SK-N-SH treated with all-trans-retinoic acid at 6 μM for 48 hours (cell line): ENCODE results near the gene GRAMD4.

ENCODE experiments used
- ARNTL ChIP-seq: fragments of 450-650 bp; formaldehyde crosslinking; IDR thresholded peaks from 2 replicates; pipeline ENCODE4 v1.5.0; 2020; ENCODE audit warnings: low read depth, mild to moderate bottlenecking, moderate library complexity, borderline replicate concordance
- BACH2 ChIP-seq: fragments of 250-450 bp; sonication (Bioruptor Pico); IDR thresholded peaks from 2 replicates; pipeline ENCODE4 v1.9.0; 2021; ENCODE audit warnings: mild to moderate bottlenecking, borderline replicate concordance
- CSDC2 ChIP-seq: fragments of 250-450 bp; sonication (Bioruptor Pico); IDR thresholded peaks from 2 replicates; pipeline ENCODE4 v1.5.0; 2020; ENCODE audit warnings: mild to moderate bottlenecking, moderate library complexity
- ESRRG ChIP-seq: fragments of 250-450 bp; sonication (Bioruptor Pico); IDR thresholded peaks from 2 replicates; pipeline ENCODE4 v1.6.1; 2021; ENCODE audit warnings: mild to moderate bottlenecking
- GLIS3 ChIP-seq: fragments of 250-450 bp; sonication (Bioruptor Pico); IDR thresholded peaks from 2 replicates; pipeline ENCODE4 v1.5.0; 2020; ENCODE audit warnings: mild to moderate bottlenecking, moderate library complexity
- PATZ1 ChIP-seq: fragments of 250-450 bp; sonication (Bioruptor Pico); IDR thresholded peaks from 2 replicates; pipeline ENCODE4 v1.8.0; 2020; ENCODE audit warnings: mild to moderate bottlenecking, moderate library complexity, borderline replicate concordance
- RARB ChIP-seq: fragments of 250-450 bp; sonication (Bioruptor Pico); IDR thresholded peaks from 2 replicates; pipeline ENCODE4 v1.8.0; 2021; ENCODE audit warnings: mild to moderate bottlenecking, moderate library complexity
- ZFP3 ChIP-seq: fragments of 250-450 bp; sonication (Bioruptor Pico); IDR thresholded peaks from 2 replicates; pipeline ENCODE4 v1.5.0; 2020; ENCODE audit warnings: mild to moderate bottlenecking, moderate library complexity
- ZFP30 ChIP-seq: fragments of 450-650 bp; formaldehyde crosslinking; IDR thresholded peaks from 2 replicates; pipeline ENCODE4 v1.5.0; 2022; ENCODE audit warnings: mild to moderate bottlenecking, moderate library complexity
- ZNF565 ChIP-seq: fragments of 450-650 bp; formaldehyde crosslinking; conservative IDR thresholded peaks from 2 replicates; pipeline ENCODE4 v1.5.0; 2020; ENCODE audit warnings: low read depth, mild to moderate bottlenecking, moderate library complexity
- ZNF70 ChIP-seq: fragments of 450-650 bp; formaldehyde crosslinking; IDR thresholded peaks from 2 replicates; pipeline ENCODE4 v1.5.0; 2020; ENCODE audit warnings: mild to moderate bottlenecking, moderate library complexity
- TF ChIP-seq, protein P1 (sequence below): fragments of 250-450 bp; sonication (Bioruptor Pico); IDR thresholded peaks from 2 replicates; pipeline ENCODE4 v1.5.1; 2021; ENCODE audit warnings: mild to moderate bottlenecking, moderate library complexity
- TF ChIP-seq, protein P2 (sequence below): fragments of 250-450 bp; sonication (Bioruptor Pico); IDR thresholded peaks from 2 replicates; pipeline ENCODE4 v1.8.0; 2021; ENCODE audit warnings: low read depth, mild to moderate bottlenecking, moderate library complexity, borderline replicate concordance
- TF ChIP-seq, protein P3 (sequence below): fragments of 250-450 bp; sonication (Bioruptor Pico); IDR thresholded peaks from 2 replicates; pipeline ENCODE4 v1.5.1; 2020; ENCODE audit warnings: low read depth, mild to moderate bottlenecking, moderate library complexity

DNA sequence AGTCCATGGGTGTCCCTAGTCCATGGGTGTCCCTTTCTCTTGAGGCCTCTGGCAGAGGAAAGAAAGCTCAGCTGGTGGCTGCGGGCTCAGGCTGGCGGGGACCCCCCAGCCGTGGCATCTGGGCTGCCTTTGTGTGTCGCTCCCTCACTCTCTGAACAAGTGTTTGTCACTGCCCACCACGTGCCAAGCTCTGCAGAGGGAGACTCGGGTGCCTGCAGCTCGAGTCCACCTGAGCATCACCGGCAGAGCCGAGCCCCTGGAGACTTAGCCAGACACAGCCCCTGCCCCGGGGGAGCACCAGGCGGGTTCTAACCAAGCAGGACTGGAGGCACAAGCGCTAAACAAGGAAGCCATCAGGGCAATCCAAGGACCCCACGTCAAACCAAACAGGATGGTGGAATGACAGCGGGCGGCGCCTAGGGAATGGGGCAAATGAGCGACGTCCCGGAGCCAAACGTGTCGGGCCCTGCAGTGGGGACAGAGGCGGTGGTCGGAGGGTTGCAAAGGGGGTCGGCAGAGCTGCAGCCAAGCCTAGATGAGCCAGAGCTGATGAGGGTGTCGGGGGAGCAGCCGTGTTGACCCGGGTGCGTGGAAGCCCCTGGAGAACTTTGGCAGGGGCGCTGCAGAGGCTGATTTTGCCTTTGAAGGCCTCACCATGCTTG, 2.1 kb upstream of the GRAMD4 start:
- TF ChIP-seq, protein P1, sequence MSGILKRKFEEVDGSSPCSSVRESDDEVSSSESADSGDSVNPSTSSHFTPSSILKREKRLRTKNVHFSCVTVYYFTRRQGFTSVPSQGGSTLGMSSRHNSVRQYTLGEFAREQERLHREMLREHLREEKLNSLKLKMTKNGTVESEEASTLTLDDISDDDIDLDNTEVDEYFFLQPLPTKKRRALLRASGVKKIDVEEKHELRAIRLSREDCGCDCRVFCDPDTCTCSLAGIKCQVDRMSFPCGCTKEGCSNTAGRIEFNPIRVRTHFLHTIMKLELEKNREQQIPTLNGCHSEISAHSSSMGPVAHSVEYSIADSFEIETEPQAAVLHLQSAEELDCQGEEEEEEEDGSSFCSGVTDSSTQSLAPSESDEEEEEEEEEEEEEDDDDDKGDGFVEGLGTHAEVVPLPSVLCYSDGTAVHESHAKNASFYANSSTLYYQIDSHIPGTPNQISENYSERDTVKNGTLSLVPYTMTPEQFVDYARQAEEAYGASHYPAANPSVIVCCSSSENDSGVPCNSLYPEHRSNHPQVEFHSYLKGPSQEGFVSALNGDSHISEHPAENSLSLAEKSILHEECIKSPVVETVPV (CRISPR knock-in tag) = no peak
- TF ChIP-seq, protein P2, sequence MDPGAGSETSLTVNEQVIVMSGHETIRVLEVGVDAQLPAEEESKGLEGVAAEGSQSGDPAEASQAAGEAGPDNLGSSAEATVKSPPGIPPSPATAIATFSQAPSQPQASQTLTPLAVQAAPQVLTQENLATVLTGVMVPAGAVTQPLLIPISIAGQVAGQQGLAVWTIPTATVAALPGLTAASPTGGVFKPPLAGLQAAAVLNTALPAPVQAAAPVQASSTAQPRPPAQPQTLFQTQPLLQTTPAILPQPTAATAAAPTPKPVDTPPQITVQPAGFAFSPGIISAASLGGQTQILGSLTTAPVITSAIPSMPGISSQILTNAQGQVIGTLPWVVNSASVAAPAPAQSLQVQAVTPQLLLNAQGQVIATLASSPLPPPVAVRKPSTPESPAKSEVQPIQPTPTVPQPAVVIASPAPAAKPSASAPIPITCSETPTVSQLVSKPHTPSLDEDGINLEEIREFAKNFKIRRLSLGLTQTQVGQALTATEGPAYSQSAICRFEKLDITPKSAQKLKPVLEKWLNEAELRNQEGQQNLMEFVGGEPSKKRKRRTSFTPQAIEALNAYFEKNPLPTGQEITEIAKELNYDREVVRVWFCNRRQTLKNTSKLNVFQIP (CRISPR knock-in tag) = no peak
- no peak for TF ChIP-seq ARNTL (CRISPR knock-in tag)
- TF ChIP-seq RARB = no peak
- no peak for TF ChIP-seq GLIS3 (CRISPR knock-in tag)
- TF ChIP-seq ZFP3 = no peak
- TF ChIP-seq PATZ1 (CRISPR knock-in tag) = no peak
- no peak for TF ChIP-seq CSDC2 (CRISPR knock-in tag)
- no peak for TF ChIP-seq ZFP30 (CRISPR knock-in tag)
- TF ChIP-seq BACH2 = no peak
- TF ChIP-seq, protein P3, sequence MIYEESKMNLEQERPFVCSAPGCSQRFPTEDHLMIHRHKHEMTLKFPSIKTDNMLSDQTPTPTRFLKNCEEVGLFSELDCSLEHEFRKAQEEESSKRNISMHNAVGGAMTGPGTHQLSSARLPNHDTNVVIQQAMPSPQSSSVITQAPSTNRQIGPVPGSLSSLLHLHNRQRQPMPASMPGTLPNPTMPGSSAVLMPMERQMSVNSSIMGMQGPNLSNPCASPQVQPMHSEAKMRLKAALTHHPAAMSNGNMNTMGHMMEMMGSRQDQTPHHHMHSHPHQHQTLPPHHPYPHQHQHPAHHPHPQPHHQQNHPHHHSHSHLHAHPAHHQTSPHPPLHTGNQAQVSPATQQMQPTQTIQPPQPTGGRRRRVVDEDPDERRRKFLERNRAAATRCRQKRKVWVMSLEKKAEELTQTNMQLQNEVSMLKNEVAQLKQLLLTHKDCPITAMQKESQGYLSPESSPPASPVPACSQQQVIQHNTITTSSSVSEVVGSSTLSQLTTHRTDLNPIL (CRISPR knock-in tag) = no peak
- no peak for TF ChIP-seq ZNF70 (CRISPR knock-in tag)
- no peak for TF ChIP-seq ESRRG
- no peak for TF ChIP-seq ZNF565 (CRISPR knock-in tag)
